ENCODE data around the gene DHX34.
"Not testable (repeated sequence)": the region's sequence is repeated elsewhere in the genome, so short reads cannot be mapped to it uniquely, and the experiment has no call there.

The DHX34 gene

DNA sequence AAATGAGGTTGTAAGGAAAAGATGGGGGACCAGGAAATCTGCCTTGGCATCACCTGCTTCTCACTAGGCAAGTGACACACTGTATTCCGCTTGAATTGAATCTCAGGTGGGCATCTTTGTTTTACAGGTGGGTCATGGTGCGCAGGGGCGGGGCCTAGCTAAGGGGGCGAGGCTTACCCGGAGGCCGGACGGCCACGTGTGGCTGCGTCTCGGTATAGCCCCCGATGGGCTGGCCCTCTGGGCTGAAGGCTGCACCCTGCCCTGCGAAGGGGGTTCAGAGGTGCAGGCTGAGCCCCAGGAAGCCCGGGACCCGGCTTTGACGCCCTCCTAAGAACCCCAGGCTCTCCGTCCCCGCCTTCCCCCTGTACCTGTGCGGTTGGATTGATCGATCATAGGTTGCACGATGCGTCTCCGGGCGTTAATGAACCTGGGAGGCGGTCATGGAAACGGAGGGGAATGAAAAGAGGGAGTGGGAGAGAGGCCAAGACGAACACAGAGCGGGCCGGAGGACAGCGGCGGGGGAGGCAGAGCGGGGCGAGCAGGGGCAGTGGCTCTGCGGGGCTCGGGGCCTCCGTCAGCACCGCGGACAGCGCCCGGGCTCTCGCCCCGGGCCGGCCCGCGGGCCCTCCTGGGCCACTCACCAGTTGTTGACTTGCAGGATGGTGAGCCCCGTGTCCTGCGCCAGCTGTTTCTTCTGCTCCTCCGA, 57.7 kb downstream of the DHX34 start:
- no peak overlapping the region for H3K4me2 ChIP-seq (ENCODE audit: low read length)
- no peaks in the 10 kb centered on the region for H3K4me1 ChIP-seq (ENCODE audit: control insufficient read depth, low read length)
- no peaks in the 10 kb centered on the region for H3K79me2 ChIP-seq (ENCODE audit: control insufficient read depth, low read length)
- TF ChIP-seq EZH2phosphoT487 (IDR thresholded peaks at IDR 0.05; ENCODE audit: borderline replicate concordance, low read length): no peak
- no peaks in the 10 kb centered on the region for H3K27me3 ChIP-seq (ENCODE audit: control insufficient read depth, low read length)
- peaks cover 2% of the 10 kb centered on the region; the same call in 1 of the 2 replicates for H3K36me3 ChIP-seq (ENCODE audit: control insufficient read depth, low read length)
- no peaks in the 10 kb centered on the region for H3F3A ChIP-seq (ENCODE audit: control insufficient read depth, insufficient read depth)
- H3K9me2 ChIP-seq (replicated peaks; ENCODE audit: control insufficient read depth, low read length): no peaks in the 10 kb centered on the region
- H3K27ac ChIP-seq (ENCODE audit: low read depth, low read length): no peak overlapping the region
- H3K9me3 ChIP-seq (ENCODE audit: control insufficient read depth, insufficient read depth, low read length): no peaks in the 10 kb centered on the region
- H4K20me1 ChIP-seq (ENCODE audit: control insufficient read depth, insufficient read depth, low read depth, low read length): no peaks in the 10 kb centered on the region
- no peak overlapping the region for H3K4me3 ChIP-seq (ENCODE audit: low read length)

DNA sequence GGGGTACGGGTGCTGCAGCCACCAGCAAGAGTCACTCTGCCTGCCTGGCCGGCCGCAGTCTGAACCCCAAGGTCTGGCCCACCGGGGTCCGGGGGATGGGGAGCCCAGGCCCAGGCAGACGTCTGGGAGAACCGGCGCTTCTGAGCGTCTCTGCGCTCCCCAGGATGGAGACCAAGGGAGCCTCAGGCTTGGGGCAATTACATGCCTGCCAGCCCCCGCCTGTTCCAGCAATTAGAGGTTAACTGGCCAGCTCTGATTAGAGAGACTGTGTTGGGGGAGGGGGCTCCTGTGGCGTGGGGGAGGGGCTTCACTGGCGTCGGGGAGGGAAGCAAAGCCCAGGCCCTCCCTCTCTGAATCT, 58.3 kb downstream of the DHX34 start:
- H3K27ac ChIP-seq (ENCODE audit: low read depth, low read length): no peak overlapping the region
- H3K4me1 ChIP-seq (ENCODE audit: control insufficient read depth, low read length): no peaks in the 10 kb centered on the region
- H3K4me3 ChIP-seq (ENCODE audit: low read length): no peak overlapping the region
- no peak overlapping the region for H3K4me2 ChIP-seq (ENCODE audit: low read length)
- no peaks in the 10 kb centered on the region for H3K9me3 ChIP-seq (ENCODE audit: control insufficient read depth, insufficient read depth, low read length)
- H4K20me1 ChIP-seq (ENCODE audit: control insufficient read depth, insufficient read depth, low read depth, low read length): no peaks in the 10 kb centered on the region
- no peaks in the 10 kb centered on the region for H3K9me2 ChIP-seq (replicated peaks; ENCODE audit: control insufficient read depth, low read length)
- peaks cover 2% of the 10 kb centered on the region; the same call in 1 of the 2 replicates for H3K36me3 ChIP-seq (ENCODE audit: control insufficient read depth, low read length)
- H3K79me2 ChIP-seq (ENCODE audit: control insufficient read depth, low read length): no peaks in the 10 kb centered on the region
- no peaks in the 10 kb centered on the region for H3K27me3 ChIP-seq (ENCODE audit: control insufficient read depth, low read length)
- H3F3A ChIP-seq (ENCODE audit: control insufficient read depth, insufficient read depth): no peaks in the 10 kb centered on the region
- TF ChIP-seq EZH2phosphoT487 (IDR thresholded peaks at IDR 0.05; ENCODE audit: borderline replicate concordance, low read length): no peak
- TF ChIP-seq, protein P1, sequence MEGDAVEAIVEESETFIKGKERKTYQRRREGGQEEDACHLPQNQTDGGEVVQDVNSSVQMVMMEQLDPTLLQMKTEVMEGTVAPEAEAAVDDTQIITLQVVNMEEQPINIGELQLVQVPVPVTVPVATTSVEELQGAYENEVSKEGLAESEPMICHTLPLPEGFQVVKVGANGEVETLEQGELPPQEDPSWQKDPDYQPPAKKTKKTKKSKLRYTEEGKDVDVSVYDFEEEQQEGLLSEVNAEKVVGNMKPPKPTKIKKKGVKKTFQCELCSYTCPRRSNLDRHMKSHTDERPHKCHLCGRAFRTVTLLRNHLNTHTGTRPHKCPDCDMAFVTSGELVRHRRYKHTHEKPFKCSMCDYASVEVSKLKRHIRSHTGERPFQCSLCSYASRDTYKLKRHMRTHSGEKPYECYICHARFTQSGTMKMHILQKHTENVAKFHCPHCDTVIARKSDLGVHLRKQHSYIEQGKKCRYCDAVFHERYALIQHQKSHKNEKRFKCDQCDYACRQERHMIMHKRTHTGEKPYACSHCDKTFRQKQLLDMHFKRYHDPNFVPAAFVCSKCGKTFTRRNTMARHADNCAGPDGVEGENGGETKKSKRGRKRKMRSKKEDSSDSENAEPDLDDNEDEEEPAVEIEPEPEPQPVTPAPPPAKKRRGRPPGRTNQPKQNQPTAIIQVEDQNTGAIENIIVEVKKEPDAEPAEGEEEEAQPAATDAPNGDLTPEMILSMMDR (IDR thresholded peaks at IDR 0.05; ENCODE audit: low read depth, low read length, poor library complexity, severe bottlenecking): no peak

DNA sequence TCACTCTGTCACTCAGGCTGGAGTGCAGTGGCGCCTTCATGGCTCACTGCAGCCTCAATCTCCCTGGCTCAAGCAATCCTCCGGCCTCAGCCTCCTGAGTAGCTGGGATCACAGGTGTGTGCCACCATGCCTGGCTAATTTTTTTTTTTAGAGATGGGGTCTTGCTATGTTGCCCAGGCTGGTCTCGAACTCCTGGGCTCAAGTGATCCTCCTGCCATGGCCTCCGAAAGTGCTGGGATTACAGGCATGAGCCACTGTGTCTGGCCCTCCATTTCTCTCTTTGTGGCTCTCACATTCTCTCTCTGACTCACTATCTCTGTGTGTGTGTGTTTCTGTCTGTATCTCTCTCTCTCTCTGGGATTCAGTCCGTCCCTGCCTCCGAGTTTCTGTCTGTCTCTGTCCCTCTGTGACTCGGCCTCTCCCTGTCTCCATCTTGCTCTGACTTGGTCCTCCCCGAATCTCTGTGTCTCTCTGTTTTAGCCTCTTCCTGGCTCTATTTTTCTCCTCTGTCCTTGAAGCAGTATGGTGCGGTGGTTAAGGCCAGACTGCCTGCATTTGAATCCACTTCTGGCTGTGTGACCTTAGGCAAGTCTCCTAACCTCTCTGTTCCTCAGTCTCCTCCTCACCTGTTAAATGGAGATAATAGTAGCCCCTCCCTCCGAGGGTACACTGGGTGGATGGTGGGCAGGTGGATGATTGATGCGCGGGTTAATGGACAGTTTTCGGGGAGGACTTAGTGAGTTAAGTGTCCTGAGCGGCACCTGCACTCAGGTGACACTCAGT, 59.2 kb downstream of the DHX34 start:
- Histone ChIP-seq H3K4me2 (ENCODE audit: low read length) (no peak overlapping the region), H3K9me2 (replicated peaks; ENCODE audit: control insufficient read depth, low read length) (no peaks in the 10 kb centered on the region), H3K27me3 (ENCODE audit: control insufficient read depth, low read length) (no peaks in the 10 kb centered on the region), H4K20me1 (ENCODE audit: control insufficient read depth, insufficient read depth, low read depth, low read length) (no peaks in the 10 kb centered on the region), H3K36me3 (ENCODE audit: control insufficient read depth, low read length) (peaks cover 2% of the 10 kb centered on the region; the same call in 1 of the 2 replicates), H3K4me1 (ENCODE audit: control insufficient read depth, low read length) (no peaks in the 10 kb centered on the region), H3K79me2 (ENCODE audit: control insufficient read depth, low read length) (no peaks in the 10 kb centered on the region), H3K9me3 (ENCODE audit: control insufficient read depth, insufficient read depth, low read length) (no peaks in the 10 kb centered on the region), H3F3A (ENCODE audit: control insufficient read depth, insufficient read depth) (no peaks in the 10 kb centered on the region), H3K4me3 (ENCODE audit: low read length) (no peak overlapping the region), H3K27ac (ENCODE audit: low read depth, low read length) (no peak overlapping the region)
- TF ChIP-seq, protein P1 (IDR thresholded peaks at IDR 0.05; ENCODE audit: low read depth, low read length, poor library complexity, severe bottlenecking): no peak
- TF ChIP-seq EZH2phosphoT487 (IDR thresholded peaks at IDR 0.05; ENCODE audit: borderline replicate concordance, low read length): no peak

DNA sequence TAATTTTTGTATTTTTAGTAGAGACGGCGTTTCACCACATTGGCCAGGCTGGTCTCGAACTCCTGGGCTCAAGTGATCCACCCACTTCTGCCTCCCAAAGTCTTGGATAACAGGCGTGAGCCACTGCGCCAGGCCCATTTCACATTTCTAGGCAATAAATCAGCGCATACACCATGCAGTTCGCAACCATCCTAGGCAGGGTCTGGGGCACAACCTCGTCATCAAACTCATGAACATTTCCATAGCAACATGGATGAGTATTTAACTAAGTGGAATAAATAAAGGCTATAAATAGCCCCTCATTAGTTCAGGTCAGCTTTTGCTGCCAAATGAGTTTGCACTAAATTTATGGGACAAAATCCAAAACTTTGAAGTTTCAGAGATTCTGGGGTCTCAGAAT, 62.0 kb downstream of the DHX34 start:
- no peaks in the 10 kb centered on the region for H4K20me1 ChIP-seq (ENCODE audit: control insufficient read depth, insufficient read depth, low read depth, low read length)

DNA sequence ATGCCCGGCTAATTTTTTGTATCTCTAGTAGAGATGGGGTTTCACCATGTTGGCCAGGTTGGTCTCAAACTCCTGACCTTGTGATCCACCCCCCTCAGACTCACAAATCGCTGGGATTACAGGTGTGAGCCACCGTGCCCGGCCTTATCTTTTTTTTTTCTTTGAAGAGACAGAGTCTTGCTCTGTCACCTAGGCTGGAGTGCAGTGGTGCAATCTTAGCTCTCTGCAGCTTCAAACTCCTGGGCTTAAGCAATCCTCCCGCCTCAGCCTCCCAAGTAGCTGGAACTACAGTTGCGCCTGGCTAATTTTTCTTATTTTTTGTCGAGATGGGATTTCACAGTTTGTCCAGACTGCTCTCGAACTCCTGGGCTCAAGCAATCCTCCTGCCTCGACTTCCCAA, 62.6 kb downstream of the DHX34 start:
- not testable (repeated sequence) for H3K4me2 ChIP-seq (ENCODE audit: low read length); H3K4me3 ChIP-seq (ENCODE audit: low read length); H3F3A ChIP-seq (ENCODE audit: control insufficient read depth, insufficient read depth); H3K9me2 ChIP-seq (replicated peaks; ENCODE audit: control insufficient read depth, low read length); H3K27ac ChIP-seq (ENCODE audit: low read depth, low read length); H3K27me3 ChIP-seq (ENCODE audit: control insufficient read depth, low read length); H3K4me1 ChIP-seq (ENCODE audit: control insufficient read depth, low read length); H3K79me2 ChIP-seq (ENCODE audit: control insufficient read depth, low read length); H3K9me3 ChIP-seq (ENCODE audit: control insufficient read depth, insufficient read depth, low read length); H4K20me1 ChIP-seq (ENCODE audit: control insufficient read depth, insufficient read depth, low read depth, low read length)
- peaks cover 11% of the 10 kb centered on the region for H3K36me3 ChIP-seq (ENCODE audit: control insufficient read depth, low read length)

More for the DNA sequence above, 62.0 kb downstream of the DHX34 start:
- Histone ChIP-seq H3K9me2 (replicated peaks; ENCODE audit: control insufficient read depth, low read length) (no peaks in the 10 kb centered on the region), H3K9me3 (ENCODE audit: control insufficient read depth, insufficient read depth, low read length) (no peaks in the 10 kb centered on the region), H3K4me3 (ENCODE audit: low read length) (no peak overlapping the region), H3K4me1 (ENCODE audit: control insufficient read depth, low read length) (no peaks in the 10 kb centered on the region), H3K4me2 (ENCODE audit: low read length) (no peak overlapping the region), H3F3A (ENCODE audit: control insufficient read depth, insufficient read depth) (no peaks in the 10 kb centered on the region), H3K36me3 (ENCODE audit: control insufficient read depth, low read length) (peaks cover 7% of the 10 kb centered on the region), H3K79me2 (ENCODE audit: control insufficient read depth, low read length) (no peaks in the 10 kb centered on the region), H3K27ac (ENCODE audit: low read depth, low read length) (no peak overlapping the region), H3K27me3 (ENCODE audit: control insufficient read depth, low read length) (no peaks in the 10 kb centered on the region)
- TF ChIP-seq, protein P1 (IDR thresholded peaks at IDR 0.05; ENCODE audit: low read depth, low read length, poor library complexity, severe bottlenecking): no peak
- TF ChIP-seq EZH2phosphoT487 (IDR thresholded peaks at IDR 0.05; ENCODE audit: borderline replicate concordance, low read length): no peak
